ENCODE measurements around the gene PDE2A.
"Not testable (repeated sequence)": the region's sequence is repeated elsewhere in the genome, so short reads cannot be mapped to it uniquely, and the experiment has no call there.

PDE2A gene

DNA sequence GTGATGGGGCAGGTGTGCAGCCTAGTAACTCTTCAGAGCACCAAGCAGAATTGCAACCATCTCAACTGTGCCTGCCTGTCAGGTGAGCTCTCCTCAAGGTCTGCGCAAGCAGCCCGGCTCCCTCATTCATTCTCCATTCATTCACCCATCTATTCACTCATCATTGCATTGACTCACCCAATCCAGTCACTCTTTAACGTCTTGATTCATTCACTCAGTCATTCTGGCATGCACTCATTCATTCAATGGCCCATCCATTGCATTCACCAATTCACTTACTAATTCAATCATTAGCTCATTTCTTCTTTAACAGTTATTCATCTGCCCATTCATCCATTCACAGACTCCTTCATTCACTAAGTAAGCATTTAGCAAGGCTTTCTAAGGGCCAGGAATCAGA lies 111.8 kb downstream of the PDE2A start:
- Histone ChIP-seq H3K36me3 (replicated peaks) (no peaks in the 10 kb centered on the region), H3K4me3 (ENCODE audit: low read depth, low read length) (no peak overlapping the region), H3K27ac (no peak overlapping the region), H3K27me3 (replicated peaks) (no peaks in the 10 kb centered on the region)
- in situ Hi-C loops (cut with HindIII; ENCODE audit: low pct_ligation_motif_present, low sequenced_read_pairs), result no loop called here
- TF ChIP-seq, protein P1, sequence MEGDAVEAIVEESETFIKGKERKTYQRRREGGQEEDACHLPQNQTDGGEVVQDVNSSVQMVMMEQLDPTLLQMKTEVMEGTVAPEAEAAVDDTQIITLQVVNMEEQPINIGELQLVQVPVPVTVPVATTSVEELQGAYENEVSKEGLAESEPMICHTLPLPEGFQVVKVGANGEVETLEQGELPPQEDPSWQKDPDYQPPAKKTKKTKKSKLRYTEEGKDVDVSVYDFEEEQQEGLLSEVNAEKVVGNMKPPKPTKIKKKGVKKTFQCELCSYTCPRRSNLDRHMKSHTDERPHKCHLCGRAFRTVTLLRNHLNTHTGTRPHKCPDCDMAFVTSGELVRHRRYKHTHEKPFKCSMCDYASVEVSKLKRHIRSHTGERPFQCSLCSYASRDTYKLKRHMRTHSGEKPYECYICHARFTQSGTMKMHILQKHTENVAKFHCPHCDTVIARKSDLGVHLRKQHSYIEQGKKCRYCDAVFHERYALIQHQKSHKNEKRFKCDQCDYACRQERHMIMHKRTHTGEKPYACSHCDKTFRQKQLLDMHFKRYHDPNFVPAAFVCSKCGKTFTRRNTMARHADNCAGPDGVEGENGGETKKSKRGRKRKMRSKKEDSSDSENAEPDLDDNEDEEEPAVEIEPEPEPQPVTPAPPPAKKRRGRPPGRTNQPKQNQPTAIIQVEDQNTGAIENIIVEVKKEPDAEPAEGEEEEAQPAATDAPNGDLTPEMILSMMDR (IDR thresholded peaks at IDR 0.05; ENCODE audit: low read depth, low read length, missing control alignments), result no peak
- DNase-seq, result no peak

DNA sequence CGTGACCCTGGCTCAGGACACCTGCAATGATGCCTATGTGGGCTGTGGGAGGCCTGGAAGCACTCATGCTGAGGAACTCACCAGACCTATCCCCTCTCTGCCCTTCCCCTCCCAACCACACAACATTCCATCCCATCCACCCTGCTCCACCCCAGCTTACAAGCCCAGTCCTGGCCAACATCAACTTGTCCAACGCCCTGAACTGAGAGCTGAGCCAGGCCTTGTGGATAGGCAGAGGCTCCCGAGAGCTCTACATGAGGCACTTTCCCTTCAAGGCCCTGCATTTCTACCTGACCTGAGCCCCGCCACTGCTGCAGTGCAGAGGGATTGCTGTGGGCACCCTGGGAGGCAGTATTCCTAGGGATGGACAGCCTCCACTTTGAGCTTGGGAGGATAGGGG lies 112.4 kb downstream of the PDE2A start:
- no peak overlapping the region for H3K4me3 ChIP-seq (ENCODE audit: low read depth, low read length)
- H3K27me3 ChIP-seq (replicated peaks), result no peaks in the 10 kb centered on the region
- in situ Hi-C loops (cut with HindIII; ENCODE audit: low pct_ligation_motif_present, low sequenced_read_pairs), result no loop called here
- no peak overlapping the region for H3K27ac ChIP-seq
- TF ChIP-seq, protein P1 (IDR thresholded peaks at IDR 0.05; ENCODE audit: low read depth, low read length, missing control alignments), result no peak
- no peaks in the 10 kb centered on the region for H3K36me3 ChIP-seq (replicated peaks)
- DNase-seq, result no peak

DNA sequence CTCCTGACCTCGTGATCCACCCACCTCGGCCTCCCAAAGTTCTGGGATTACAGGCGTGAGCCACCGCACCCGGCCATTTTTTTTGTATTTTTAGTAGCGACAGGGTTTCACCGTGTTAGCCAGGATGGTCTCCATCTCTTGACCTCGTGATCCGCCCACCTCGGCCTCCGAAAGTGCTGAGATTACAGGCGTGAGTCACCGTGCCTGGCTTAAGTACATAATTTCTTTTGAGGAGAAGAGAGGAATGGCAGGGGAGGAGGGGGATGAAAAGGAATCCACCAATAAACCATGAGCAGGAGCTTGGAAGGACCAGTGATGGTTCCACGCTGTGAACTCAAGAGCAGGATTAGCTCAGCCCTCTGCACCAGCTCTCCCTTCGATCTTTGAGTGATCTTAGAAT lies 113.4 kb downstream of the PDE2A start:
- H3K27ac ChIP-seq; in situ Hi-C loops (cut with HindIII; ENCODE audit: low pct_ligation_motif_present, low sequenced_read_pairs); H3K4me3 ChIP-seq (ENCODE audit: low read depth, low read length); H3K36me3 ChIP-seq (replicated peaks); H3K27me3 ChIP-seq (replicated peaks); DNase-seq: not testable (repeated sequence)

GRCh38 chr11:72556433-72556832 lies 117.8 kb downstream of the PDE2A start:
- Histone ChIP-seq H3K4me3 (ENCODE audit: low read depth, low read length) (no peak overlapping the region), H3K27me3 (replicated peaks) (no peaks in the 10 kb centered on the region), H3K36me3 (replicated peaks) (no peaks in the 10 kb centered on the region), H3K27ac (no peak overlapping the region)
- in situ Hi-C loops (cut with HindIII; ENCODE audit: low pct_ligation_motif_present, low sequenced_read_pairs), result no loop called here
- TF ChIP-seq, protein P1 (IDR thresholded peaks at IDR 0.05; ENCODE audit: low read depth, low read length, missing control alignments), result no peak
- DNase-seq, result no peak

DNA sequence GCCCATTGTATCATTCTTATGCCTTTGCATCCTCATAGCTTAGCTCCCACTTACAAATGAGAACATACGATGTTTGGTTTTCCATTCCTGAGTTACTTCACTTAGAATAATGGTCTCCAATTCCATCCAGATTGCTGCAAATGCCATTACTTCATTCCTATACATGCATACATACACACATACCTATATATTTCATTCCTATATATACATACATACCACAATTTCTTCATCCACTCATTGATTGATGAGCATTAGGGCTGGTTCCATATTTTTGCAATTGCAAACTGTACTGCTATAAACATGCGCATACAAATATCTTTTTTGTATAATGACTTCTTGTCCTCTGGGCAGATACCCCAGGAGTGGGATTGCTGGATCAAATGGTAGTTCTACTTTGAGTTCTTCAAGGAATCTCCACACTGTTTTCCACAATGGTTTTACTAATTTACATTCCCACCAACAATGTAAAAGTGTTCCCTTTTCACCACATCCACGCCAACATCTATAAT lies 119.2 kb downstream of the PDE2A start:
- H3K4me3 ChIP-seq (ENCODE audit: low read depth, low read length); in situ Hi-C loops (cut with HindIII; ENCODE audit: low pct_ligation_motif_present, low sequenced_read_pairs); DNase-seq; H3K27ac ChIP-seq; H3K27me3 ChIP-seq (replicated peaks); H3K36me3 ChIP-seq (replicated peaks): not testable (repeated sequence)

DNA sequence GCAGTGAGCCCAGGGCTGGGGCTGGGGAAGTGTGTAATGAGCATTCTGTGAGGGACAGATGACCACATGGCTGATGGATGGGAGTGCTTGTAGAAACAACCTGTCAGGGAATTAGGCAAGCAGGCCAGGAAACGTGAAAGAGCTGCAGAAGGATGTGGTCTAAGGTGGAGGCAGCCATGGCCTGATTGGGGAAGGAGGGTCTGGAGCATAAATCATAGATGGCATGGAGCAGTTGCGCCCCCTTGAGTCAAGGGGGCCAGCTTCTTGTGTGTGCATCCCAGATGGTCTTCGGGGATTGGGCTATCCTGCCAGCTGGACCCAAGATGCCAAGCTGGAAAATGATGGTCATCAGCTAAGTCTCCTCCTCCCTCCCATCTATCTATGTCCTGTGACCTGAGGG lies 120.5 kb downstream of the PDE2A start:
- TF ChIP-seq, protein P1 (IDR thresholded peaks at IDR 0.05; ENCODE audit: low read depth, low read length, missing control alignments), result peak; percentile 38
- DNase-seq, result no peak
- Histone ChIP-seq H3K27me3 (replicated peaks) (no peaks in the 10 kb centered on the region), H3K4me3 (ENCODE audit: low read depth, low read length) (no peak overlapping the region), H3K36me3 (replicated peaks) (no peaks in the 10 kb centered on the region), H3K27ac (no peak overlapping the region)
- in situ Hi-C loops (cut with HindIII; ENCODE audit: low pct_ligation_motif_present, low sequenced_read_pairs), result no loop called here

GRCh38 chr11:72552399-72552910 lies 121.8 kb downstream of the PDE2A start:
- no peak for DNase-seq
- TF ChIP-seq, protein P1 (IDR thresholded peaks at IDR 0.05; ENCODE audit: low read depth, low read length, missing control alignments), result no peak
- Histone ChIP-seq H3K27me3 (replicated peaks) (no peaks in the 10 kb centered on the region), H3K36me3 (replicated peaks) (no peaks in the 10 kb centered on the region), H3K27ac (no peak overlapping the region), H3K4me3 (ENCODE audit: low read depth, low read length) (no peak overlapping the region)
- in situ Hi-C loops (cut with HindIII; ENCODE audit: low pct_ligation_motif_present, low sequenced_read_pairs), result no loop called here

Measured in brain microvascular endothelial cell (primary cell).